Fibroblast of pulmonary artery (primary cell): Measurements from ENCODE around the gene ZNF414.

Experiments used
- DNase-seq: peaks from one replicate; pipeline ENCODE4 v3.0.0-alpha.2; 2010; ENCODE audit warnings: low read depth
- H3K4me3 ChIP-seq: replicated peaks from 2 replicates; pipeline ENCODE4 v1.5.1; 2011; ENCODE audit warnings: low read depth, mild to moderate bottlenecking, control low read depth, low read length, moderate library complexity
- TF ChIP-seq, protein P1 (sequence below): IDR thresholded peaks from 2 replicates; pipeline ENCODE4 v1.5.1; 2011; ENCODE audit warnings: mild to moderate bottlenecking, control low read depth, low read length, inconsistent platforms; ENCODE audit errors: missing control alignments

ZNF414 gene

DNA sequence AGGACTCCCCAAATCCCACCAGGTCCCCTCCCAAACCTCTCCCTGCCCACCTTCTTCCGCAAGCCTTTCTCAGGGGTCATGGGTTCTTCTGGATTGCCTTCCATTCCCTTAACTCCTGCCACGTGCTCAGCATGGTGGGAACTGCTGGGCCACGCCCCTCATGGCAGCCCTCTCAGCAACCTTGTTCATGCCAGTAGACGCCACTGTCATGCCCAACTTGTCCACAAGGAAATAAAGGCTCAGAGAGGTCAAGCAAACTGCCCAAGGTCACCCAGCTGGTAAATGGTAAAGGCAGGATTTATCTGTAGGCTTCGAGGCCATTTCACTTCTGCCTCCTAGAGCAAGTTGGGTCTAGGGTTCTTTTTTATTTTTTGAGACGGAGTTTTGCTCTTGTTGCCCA, 22.4 kb downstream of the ZNF414 start:
- H3K4me3 ChIP-seq = no peak overlapping the region
- TF ChIP-seq, protein P1, sequence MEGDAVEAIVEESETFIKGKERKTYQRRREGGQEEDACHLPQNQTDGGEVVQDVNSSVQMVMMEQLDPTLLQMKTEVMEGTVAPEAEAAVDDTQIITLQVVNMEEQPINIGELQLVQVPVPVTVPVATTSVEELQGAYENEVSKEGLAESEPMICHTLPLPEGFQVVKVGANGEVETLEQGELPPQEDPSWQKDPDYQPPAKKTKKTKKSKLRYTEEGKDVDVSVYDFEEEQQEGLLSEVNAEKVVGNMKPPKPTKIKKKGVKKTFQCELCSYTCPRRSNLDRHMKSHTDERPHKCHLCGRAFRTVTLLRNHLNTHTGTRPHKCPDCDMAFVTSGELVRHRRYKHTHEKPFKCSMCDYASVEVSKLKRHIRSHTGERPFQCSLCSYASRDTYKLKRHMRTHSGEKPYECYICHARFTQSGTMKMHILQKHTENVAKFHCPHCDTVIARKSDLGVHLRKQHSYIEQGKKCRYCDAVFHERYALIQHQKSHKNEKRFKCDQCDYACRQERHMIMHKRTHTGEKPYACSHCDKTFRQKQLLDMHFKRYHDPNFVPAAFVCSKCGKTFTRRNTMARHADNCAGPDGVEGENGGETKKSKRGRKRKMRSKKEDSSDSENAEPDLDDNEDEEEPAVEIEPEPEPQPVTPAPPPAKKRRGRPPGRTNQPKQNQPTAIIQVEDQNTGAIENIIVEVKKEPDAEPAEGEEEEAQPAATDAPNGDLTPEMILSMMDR = no peak
- no peak for DNase-seq

DNA sequence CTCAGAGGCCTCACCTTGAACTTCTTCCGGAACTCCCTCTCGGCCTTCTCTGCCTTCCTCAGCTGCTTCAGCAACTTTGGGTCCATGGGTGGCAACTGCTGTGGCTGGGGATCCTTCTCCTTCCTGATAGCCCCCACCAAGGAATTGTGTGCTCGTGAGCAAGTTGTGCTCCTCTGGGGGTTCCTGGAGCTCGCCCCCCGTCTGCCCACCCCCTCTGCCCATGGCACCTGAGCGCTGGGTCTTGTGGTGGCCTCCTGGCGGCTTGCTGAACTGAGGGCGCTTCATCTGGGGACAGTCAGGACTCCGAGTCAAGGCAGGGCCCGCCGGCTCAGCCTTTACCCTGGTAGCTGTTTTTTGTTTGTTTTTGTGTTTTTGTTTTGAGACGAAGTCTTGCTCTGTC, 23.1 kb downstream of the ZNF414 start:
- no peak for DNase-seq
- no peak overlapping the region for H3K4me3 ChIP-seq
- TF ChIP-seq, protein P1 = no peak

DNA sequence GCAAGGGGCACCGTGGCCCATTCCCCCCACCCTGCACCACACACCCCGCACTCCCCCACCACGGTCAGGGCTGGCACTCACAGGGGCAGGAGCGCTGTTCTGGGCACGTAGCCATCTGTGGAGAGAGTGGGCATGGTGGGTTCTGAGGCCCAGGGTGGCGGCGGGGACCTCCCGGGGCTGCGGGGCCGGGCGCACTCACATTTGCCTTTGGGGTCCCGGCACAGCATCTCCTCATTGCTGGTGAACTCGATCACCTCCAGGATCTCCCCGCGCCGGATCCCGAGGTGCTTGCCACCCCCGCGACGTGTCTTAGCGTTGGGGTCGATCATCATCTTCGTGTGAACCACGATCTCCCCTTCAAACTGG, 23.6 kb downstream of the ZNF414 start:
- H3K4me3 ChIP-seq = no peak overlapping the region
- TF ChIP-seq, protein P1 = no peak
- no peak for DNase-seq

DNA sequence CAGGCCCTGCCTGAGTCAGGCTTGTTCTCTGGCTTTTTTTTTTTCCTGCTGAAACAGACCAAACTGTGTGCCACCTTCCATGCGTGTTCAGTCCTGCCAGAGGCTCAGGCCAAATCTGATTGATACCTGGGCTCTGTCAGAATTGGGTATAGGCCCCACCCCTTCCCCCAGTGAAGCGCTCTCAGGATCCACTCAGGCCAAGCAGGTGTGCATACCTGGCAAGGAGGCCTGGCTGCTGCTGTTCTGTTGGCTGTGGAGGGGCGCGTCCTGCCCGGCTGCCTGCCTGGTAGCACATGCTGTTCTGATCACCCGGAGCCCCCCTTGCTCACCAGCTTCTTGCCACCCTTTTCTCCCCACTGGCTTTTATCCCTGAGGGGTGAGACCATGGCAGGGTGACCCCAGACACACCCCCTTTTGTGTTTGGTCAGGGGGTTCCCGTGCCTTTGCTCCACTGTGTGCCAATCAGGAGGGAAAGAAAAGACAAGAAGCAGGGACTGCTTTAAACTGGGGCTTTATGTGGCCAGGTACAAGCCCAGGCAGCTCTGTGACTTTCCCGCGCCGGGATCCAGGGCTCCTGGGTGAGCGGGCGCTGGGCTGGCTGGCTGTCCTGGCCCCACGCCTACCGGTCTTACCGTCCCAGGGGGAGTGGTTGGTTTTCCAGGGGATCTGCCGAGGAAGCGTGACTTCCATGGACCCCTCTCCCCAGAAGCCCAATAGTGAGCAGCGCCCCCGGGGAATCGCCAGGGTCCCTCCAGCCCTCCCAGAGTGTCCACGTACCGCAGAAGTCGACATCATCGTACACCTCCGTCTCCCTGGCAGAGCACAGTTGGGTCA, 24.2 kb downstream of the ZNF414 start:
- TF ChIP-seq, protein P1 = no peak
- no peak for DNase-seq
- H3K4me3 ChIP-seq = no peak overlapping the region

DNA sequence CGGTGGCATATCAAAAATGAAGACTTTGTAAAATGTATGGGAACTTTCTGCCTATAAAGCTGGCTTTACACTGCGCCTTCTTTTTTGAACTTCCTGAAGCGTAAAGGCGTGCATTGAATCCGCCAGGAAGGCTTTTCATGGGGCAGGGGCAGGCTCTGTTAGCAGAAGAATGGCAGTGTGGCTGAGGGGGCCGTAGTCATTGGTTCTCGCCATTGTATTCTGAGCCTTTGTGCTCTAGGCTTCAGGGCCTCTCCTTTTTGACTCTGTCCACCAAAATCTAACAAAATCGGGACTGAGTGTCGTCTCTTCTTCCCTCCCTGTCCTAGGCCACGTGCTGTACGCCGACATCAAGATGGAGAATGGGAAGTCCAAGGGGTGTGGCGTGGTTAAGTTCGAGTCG, 25.6 kb downstream of the ZNF414 start:
- TF ChIP-seq, protein P1 = no peak
- no peak for DNase-seq
- no peak overlapping the region for H3K4me3 ChIP-seq

DNA sequence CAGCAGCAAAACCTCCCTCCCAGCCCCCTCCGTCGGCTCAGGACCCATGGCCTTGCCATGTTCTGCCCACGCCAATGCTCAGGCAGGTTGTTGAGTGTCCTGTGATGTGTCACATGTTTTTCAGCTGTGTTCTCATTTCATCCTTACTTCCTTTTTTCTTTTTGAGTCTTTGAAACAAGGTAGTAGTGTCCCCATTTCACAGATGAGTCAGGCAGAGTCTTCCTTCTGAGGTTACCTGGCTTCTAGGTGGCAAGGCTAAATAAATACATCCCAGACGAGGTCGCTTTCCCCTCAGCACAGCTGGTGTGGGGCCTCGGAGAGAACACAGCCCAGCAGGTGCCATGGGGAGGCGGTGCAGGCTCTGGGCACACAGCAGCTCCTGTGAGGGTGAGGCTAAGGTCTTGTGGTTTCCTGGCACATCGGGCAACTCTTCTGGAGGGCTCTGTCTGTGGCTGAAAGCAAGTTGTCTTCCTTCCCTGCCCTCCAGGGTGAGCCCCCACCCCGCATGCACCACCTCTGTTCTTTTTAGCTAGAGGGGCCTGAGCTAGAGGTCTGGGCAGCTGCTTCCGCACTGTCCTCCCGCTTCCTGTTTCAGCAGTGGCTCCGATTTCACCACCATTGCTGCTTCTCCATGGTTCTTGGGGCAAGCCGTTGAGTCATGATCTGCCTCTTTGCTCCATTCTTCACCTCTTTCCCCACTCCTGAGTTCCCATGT, 26.7 kb downstream of the ZNF414 start:
- no peak for DNase-seq
- TF ChIP-seq, protein P1 = no peak
- H3K4me3 ChIP-seq = no peak overlapping the region
